GM19328 (cell line): Measurements from ENCODE around the gene FOXP1.

Experiments
- ATAC-seq: cut with Tn5 transposase; IDR thresholded peaks from one replicate; pipeline ENCODE4 v1.9.1; 2021; ENCODE audit warnings: mild to moderate bottlenecking, moderate library complexity; ENCODE audit not compliant: unreplicated experiment

FOXP1 gene

GRCh38 chr3:71488882-71489281, 94.6 kb downstream of the FOXP1 start:
- ATAC-seq, result no peak

GRCh38 chr3:71488391-71488809, 95.1 kb downstream of the FOXP1 start:
- no peak for ATAC-seq

GRCh38 chr3:71487418-71487817, 96.1 kb downstream of the FOXP1 start:
- ATAC-seq, result no peak

- no peak for ATAC-seq
These were observed 96.7 kb downstream of the FOXP1 start for GRCh38 chr3:71486831-71487230.

- no peak for ATAC-seq
These were observed 97.6 kb downstream of the FOXP1 start for GRCh38 chr3:71485896-71486295.

GRCh38 chr3:71484452-71484851, 99.1 kb downstream of the FOXP1 start:
- ATAC-seq, result no peak

DNA sequence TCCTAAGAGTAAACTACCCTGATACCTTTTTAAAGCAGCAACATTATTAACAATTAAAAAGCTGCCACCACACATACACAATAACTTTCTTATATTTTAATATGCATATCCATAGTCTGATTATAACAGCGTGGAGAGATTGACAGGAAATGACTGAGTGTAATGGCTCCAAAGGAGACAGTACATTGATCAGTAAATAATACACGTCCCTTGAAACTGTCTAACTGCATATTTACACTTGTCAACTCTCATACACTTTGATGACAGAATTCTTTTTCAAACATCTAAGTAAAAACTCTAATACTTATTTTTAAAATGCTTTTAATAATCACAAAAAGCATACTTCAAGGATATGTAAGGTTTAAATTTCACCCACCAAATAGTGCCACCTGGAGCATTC, 99.5 kb downstream of the FOXP1 start:
- ATAC-seq, result no peak

GRCh38 chr3:71482771-71483170, 100.8 kb downstream of the FOXP1 start:
- ATAC-seq, result no peak

DNA sequence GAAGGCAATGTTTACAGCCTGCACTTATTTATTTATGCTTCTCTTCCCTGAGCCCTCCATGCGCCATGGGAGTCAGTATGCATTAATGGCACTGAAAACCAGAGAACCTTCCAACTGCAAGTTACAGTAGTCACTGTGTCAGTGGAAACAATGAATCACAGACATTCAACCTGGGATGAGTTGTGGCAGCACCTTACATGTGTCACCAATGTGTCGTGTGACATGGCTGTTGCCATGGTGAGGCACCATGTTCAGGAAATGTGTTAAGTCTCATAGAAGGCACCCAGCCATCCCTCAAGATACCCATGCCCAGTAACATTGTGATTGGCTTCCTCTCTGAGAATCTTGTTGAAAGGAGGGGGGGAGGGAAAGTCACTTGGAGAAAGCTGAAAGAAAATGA, 105.0 kb downstream of the FOXP1 start:
- no peak for ATAC-seq

DNA sequence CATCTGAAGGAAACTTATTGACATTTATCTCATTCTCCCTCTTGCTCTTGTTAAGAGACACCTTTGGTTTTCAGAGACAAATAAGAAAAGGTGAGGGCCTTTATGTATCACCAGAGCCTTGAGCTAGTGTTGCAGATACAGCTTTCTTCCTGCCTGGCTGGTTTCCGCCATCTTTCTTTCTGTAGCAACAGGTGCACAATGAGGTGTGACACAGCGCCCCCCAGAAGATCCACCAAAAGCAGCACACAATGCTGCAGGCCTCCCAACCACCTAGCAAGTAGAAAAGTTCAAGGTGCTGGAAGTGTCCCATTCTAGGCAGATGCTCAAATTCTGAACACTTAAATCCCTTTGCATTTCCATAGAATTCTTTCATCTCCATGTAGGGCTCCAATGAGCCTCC, 106.6 kb downstream of the FOXP1 start:
- ATAC-seq, result no peak

DNA sequence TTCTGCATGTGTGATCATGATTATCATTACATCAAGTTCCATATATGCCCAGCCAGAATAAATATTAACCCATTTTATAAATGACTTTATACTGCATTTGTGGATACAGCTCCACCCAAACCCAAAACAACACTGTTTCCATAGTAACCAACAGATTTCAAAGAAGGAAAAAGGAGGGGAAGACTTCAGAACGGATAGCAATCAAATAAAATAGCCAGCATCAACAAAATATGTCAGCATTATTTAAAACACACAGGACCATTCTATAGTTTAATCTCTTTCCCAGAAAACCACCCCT, 114.4 kb downstream of the FOXP1 start:
- no peak for ATAC-seq

- no peak for ATAC-seq
These were observed 115.0 kb downstream of the FOXP1 start for GRCh38 chr3:71468311-71469137.

GRCh38 chr3:71466483-71466882, 117.0 kb downstream of the FOXP1 start:
- no peak for ATAC-seq

- no peak for ATAC-seq
These were observed 118.0 kb downstream of the FOXP1 start for GRCh38 chr3:71465371-71466036.

- no peak for ATAC-seq
These were observed 118.9 kb downstream of the FOXP1 start for GRCh38 chr3:71464613-71465012.

DNA sequence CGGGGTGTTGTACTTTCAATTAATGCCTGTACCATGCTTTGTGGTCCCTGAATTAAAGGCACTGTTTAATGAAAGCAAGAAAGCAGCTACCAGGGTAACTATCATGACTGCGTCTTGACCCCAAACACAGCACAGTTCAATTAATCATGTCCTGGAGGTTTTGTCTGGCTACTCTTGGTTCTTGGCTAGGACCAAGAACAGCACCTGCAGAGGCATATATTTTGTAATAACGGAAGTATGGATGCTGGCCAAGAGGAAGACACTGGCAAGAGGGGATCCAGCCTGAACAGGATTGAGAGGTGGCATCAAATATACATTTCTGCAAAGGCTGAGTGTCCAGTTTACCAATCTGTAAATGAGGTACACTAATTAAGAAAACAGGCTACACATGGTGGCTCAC, 119.9 kb downstream of the FOXP1 start:
- ATAC-seq, result no peak

- no peak for ATAC-seq
These were observed 120.9 kb downstream of the FOXP1 start for GRCh38 chr3:71462586-71462985.

DNA sequence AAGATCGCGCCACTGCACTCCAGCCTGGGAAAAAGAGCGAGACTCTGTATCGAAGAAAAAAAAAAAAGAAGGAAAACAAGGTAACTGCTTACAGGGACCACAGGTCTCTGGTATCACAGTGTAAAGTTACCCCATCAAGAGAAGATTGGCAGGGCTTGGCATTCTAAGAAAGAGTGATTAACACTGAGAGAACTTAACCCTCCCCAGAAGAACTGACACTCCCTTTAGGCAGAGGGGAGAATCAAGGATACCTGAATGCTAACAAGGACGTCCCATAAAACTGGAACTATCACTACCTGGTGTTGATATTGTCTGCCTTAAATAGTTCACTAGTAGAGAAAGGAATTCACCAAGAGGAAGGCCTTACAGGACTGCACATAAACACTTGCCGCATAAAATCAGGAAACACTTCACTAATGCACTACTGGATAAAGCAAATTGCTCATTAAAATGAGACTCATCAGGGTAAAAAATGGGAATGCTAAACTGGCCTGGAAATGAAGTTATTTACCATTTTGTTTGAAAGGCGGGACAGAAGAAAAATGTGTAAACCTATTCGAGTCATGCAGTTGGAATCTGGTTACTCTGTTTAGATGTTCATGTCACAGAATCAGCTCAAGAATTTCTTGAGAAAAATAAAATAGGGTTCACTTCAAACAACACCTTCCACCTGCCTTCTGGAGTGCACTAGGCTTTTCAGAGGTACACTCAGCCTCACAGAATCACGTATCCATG, 121.6 kb downstream of the FOXP1 start:
- ATAC-seq, result no peak

- ATAC-seq, result no peak
These were observed 122.4 kb downstream of the FOXP1 start for GRCh38 chr3:71461114-71461513.

DNA sequence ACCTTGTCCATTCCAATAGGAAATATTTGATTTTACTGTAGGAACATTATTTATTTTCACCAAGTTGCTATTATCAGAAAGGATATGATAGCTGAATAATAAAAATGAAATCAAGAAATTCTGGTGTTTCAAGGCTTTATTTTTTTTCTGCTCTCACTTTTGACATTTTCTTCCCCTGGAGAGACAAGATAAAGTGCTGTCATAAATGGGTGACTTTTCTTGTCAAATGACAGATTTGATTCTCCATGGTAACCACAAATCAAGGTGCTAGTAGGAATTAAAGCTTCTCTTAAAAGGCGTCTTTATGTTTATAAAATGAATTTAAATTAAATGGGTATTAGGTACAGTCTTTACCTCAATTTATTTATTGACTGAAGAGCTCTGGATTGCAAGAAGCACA, 124.6 kb downstream of the FOXP1 start:
- no peak for ATAC-seq

DNA sequence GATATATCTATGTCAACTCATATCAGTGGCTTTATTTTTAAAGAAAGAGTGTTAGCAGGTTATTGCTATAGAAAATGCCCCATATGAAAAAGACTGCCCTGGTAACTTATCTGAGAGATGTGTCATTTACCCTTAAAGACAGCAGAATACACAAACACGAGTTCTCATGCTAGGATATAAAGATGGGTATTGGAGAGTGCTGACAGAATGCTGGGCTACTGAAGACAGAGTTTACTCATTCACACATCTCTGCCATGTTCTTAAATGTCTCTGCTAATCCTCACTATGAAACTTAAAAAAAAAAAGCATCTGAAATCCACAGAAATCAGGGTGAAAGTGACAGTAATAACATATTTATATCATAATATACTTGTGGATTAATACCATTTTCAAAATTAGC, 126.7 kb downstream of the FOXP1 start:
- ATAC-seq, result no peak

- ATAC-seq, result no peak
These were observed 127.4 kb downstream of the FOXP1 start for GRCh38 chr3:71456156-71456555.
